HEK293 (cell line): ENCODE measurements around the gene TRIM3.

Source experiments
- CTCF ChIA-PET: fragments of 350-600 bp; formaldehyde crosslinking; extraction: SDS; loops from one replicate; lab custom pipeline; 2021; ENCODE audit warnings: antibody characterized with exemption; lab: Yijun Ruan, JAX
- POLR2A ChIA-PET: fragments of 300-600 bp; formaldehyde crosslinking; extraction: SDS; loops from one replicate; lab custom pipeline; 2020; ENCODE audit warnings: antibody characterized with exemption, inconsistent platforms; lab: Yijun Ruan, JAX
- H3K27ac ChIP-seq: fragments of 200-500 bp; sonication (Bioruptor generic); 2 replicates; pipeline ENCODE4 v1.5.1; 2014; ENCODE audit warnings: low read depth, low read length, control low read depth, inconsistent platforms; ENCODE audit errors: extremely low read depth
- H3K36me3 ChIP-seq, 2 experiments: fragments of 200-500 bp in 1 of 2; sonication (Bioruptor generic) in 1 of 2; 1 replicate in 1 of 2; 2 replicates in 1 of 2; pipeline ENCODE4 v1.5.1; 2014 to 2017; ENCODE audit warnings: inconsistent platforms in 2 of 2, low read length in 2 of 2; ENCODE audit not compliant: control insufficient read depth in 2 of 2, insufficient read depth in 1 of 2
- H3K4me1 ChIP-seq: fragments of 200-500 bp; sonication (Bioruptor generic); 2 replicates; pipeline ENCODE4 v1.5.1; 2014; ENCODE audit warnings: mild to moderate bottlenecking, low read length, inconsistent platforms; ENCODE audit not compliant: control insufficient read depth, insufficient read depth
- H3K4me3 ChIP-seq: 2 replicates; pipeline ENCODE4 v1.5.1; 2011; ENCODE audit warnings: low read depth, mild to moderate bottlenecking, control low read depth, low read length, moderate library complexity
- H3K9me3 ChIP-seq: fragments of 200-500 bp; sonication (Bioruptor generic); 2 replicates; pipeline ENCODE4 v1.5.1; 2014; ENCODE audit warnings: low read depth, low read length, inconsistent platforms; ENCODE audit not compliant: control insufficient read depth, insufficient read depth
- HOXA7 ChIP-seq: sonication (generic); formaldehyde crosslinking; IDR thresholded peaks from 2 replicates; pipeline ENCODE4 v1.8.1; 2022; ENCODE audit warnings: missing genetic modification reagents, borderline replicate concordance
- HOXC10 ChIP-seq: sonication (generic); formaldehyde crosslinking; IDR thresholded peaks from 2 replicates; pipeline ENCODE4 v1.8.1; 2023; ENCODE audit warnings: mild to moderate bottlenecking, missing genetic modification reagents
- SCRT1 ChIP-seq: fragments of 450-650 bp; formaldehyde crosslinking; IDR thresholded peaks from 2 replicates; pipeline ENCODE4 v1.5.1; 2016; ENCODE audit warnings: missing biosample characterization, missing genetic modification characterization, borderline replicate concordance
- TSHZ1 ChIP-seq: fragments of 450-650 bp; formaldehyde crosslinking; IDR thresholded peaks from 2 replicates; pipeline ENCODE4 v1.5.1; 2016; ENCODE audit warnings: missing biosample characterization, missing genetic modification characterization, borderline replicate concordance
- ZNF112 ChIP-seq: fragments of 450-650 bp; formaldehyde crosslinking; IDR thresholded peaks from 2 replicates; pipeline ENCODE4 v1.5.0; 2017; ENCODE audit warnings: missing biosample characterization, missing genetic modification characterization
- ZNF2 ChIP-seq: fragments of 450-650 bp; formaldehyde crosslinking; IDR thresholded peaks from 2 replicates; pipeline ENCODE4 v1.5.1; 2016; ENCODE audit warnings: missing biosample characterization, missing genetic modification characterization
- ZNF239 ChIP-seq: fragments of 450-650 bp; formaldehyde crosslinking; IDR thresholded peaks from 2 replicates; pipeline ENCODE4 v1.5.1; 2016; ENCODE audit warnings: missing biosample characterization, missing genetic modification characterization
- ZNF449 ChIP-seq: fragments of 450-650 bp; formaldehyde crosslinking; IDR thresholded peaks from 2 replicates; pipeline ENCODE4 v1.5.1; 2017; ENCODE audit warnings: missing biosample characterization, mild to moderate bottlenecking, missing genetic modification characterization, moderate library complexity
- ZNF513 ChIP-seq: fragments of 450-650 bp; IDR thresholded peaks from 2 replicates; pipeline ENCODE4 v1.5.1; 2018; ENCODE audit warnings: missing biosample characterization, missing genetic modification characterization
- ZNF530 ChIP-seq: fragments of 450-650 bp; formaldehyde crosslinking; IDR thresholded peaks from 2 replicates; pipeline ENCODE4 v1.5.1; 2016; ENCODE audit warnings: low read depth, missing biosample characterization, missing genetic modification characterization
- ZNF549 ChIP-seq: fragments of 450-650 bp; IDR thresholded peaks from 2 replicates; pipeline ENCODE4 v1.5.1; 2018; ENCODE audit warnings: missing biosample characterization, missing genetic modification characterization, mild to moderate bottlenecking, inconsistent platforms, moderate library complexity
- ZNF555 ChIP-seq: fragments of 450-650 bp; formaldehyde crosslinking; conservative IDR thresholded peaks from 2 replicates; pipeline ENCODE4 v1.5.1; 2017; ENCODE audit warnings: missing biosample characterization, mild to moderate bottlenecking, missing genetic modification characterization, inconsistent platforms
- ZNF692 ChIP-seq: fragments of 450-650 bp; formaldehyde crosslinking; IDR thresholded peaks from 2 replicates; pipeline ENCODE4 v1.5.1; 2016; ENCODE audit warnings: missing biosample characterization, missing genetic modification characterization

TRIM3 gene

GRCh38 chr11:6404342-6405051 lies 69.2 kb downstream of the TRIM3 start:
- no peaks in the 10 kb centered on the region for H3K4me1 ChIP-seq
- peaks cover 0 to 66% of the 10 kb centered on the region in 2 experiments; a peak in 1 of 3 replicates for H3K36me3 ChIP-seq
- H3K27ac ChIP-seq: no peak overlapping the region
- ChIA-PET POLR2A (no interaction called here), CTCF (interaction anchor here (1.0 to 1.9 kb wide), 3 partner anchors 39 to 126 kb away, joined by 3 to 4 read pairs (median 3); no protein-coding TSS in a partner anchor)
- no peak overlapping the region for H3K4me3 ChIP-seq
- no peaks in the 10 kb centered on the region for H3K9me3 ChIP-seq
- no peak for TF ChIP-seq ZNF513 (tag by site-specific recombination)
- no peak for TF ChIP-seq HOXC10 (CRISPR knock-in tag)
- TF ChIP-seq ZNF2: no peak
- TF ChIP-seq ZNF449 (tag by site-specific recombination): peak; percentile 85
- TF ChIP-seq ZNF549: no peak
- no peak for TF ChIP-seq ZNF555 (tag by site-specific recombination)
- no peak for TF ChIP-seq ZNF692 (tag by site-specific recombination)
- TF ChIP-seq ZNF239 (tag by site-specific recombination): no peak

GRCh38 chr11:6403539-6403938 lies 70.2 kb downstream of the TRIM3 start:
- Histone ChIP-seq H3K4me3 (no peak overlapping the region), H3K27ac (no peak overlapping the region), H3K9me3 (no peaks in the 10 kb centered on the region), H3K4me1 (no peaks in the 10 kb centered on the region), H3K36me3 (peaks cover 0 to 66% of the 10 kb centered on the region in 2 experiments; a peak in 1 of 3 replicates)
- CTCF ChIA-PET: interaction anchor here (1.3 to 2.0 kb wide), 3 partner anchors 24 to 41 kb away, joined by 3 to 7 read pairs (median 4); no protein-coding TSS in a partner anchor
- TF ChIP-seq HOXA7: no peak
- TF ChIP-seq TSHZ1 (tag by site-specific recombination): no peak
- TF ChIP-seq ZNF112 (tag by site-specific recombination): no peak
- TF ChIP-seq SCRT1 (tag by site-specific recombination): no peak
- TF ChIP-seq ZNF530 (tag by site-specific recombination): no peak
- POLR2A ChIA-PET: interaction anchor here (0.6 kb wide), 1 partner anchor 15 kb away, joined by 3 read pairs; the partner anchor contains the start of gene APBB1
